Panc1 (cell line): Measurements from ENCODE around the gene ASCC1. TPM values are rescaled to one million over a fixed set of nuclear protein-coding genes. Genes with fewer than 3 reads are reported as not detected.

Source experiments
- ATAC-seq: fragments of 200-7000 bp; cut with Tn5 transposase; 2 replicates; pipeline ENCODE4 v1.9.1; 2020; ENCODE audit warnings: mild to moderate bottlenecking, moderate library complexity
- BruUV-seq: library from RNA; stranded (reverse); fragments of 400-500 nt; replicated peaks from 2 replicates; lab custom pipeline; 2021; lab: Mats Ljungman, UMichigan
- CTCF ChIA-PET: fragments of 300-600 bp; sonication (Branson Sonifier 250); formaldehyde crosslinking; loops from one replicate; lab custom pipeline; 2022; ENCODE audit warnings: antibody characterized with exemption; lab: Charles Lee
- POLR2A ChIA-PET: fragments of 300-600 bp; sonication (Branson Sonifier 250); formaldehyde crosslinking; loops from one replicate; lab custom pipeline; 2022; ENCODE audit warnings: antibody characterized with exemption; lab: Charles Lee
- DNase-seq: peaks from one replicate; pipeline ENCODE4 v3.0.0-alpha.2; 2010; ENCODE audit warnings: low read depth, low spot score
- H3K27ac ChIP-seq: 2 replicates; pipeline ENCODE4 v1.5.1; 2011; ENCODE audit warnings: mild to moderate bottlenecking, low read length, inconsistent platforms
- H3K27me3 ChIP-seq: fragments of 200-500 bp; sonication (Bioruptor generic); 2 replicates; pipeline ENCODE4 v1.6.0; 2014; ENCODE audit warnings: low read length, inconsistent platforms; ENCODE audit not compliant: control insufficient read depth, insufficient read depth
- H3K36me3 ChIP-seq: fragments of 200-500 bp; sonication (Bioruptor generic); 2 replicates; pipeline ENCODE4 v1.5.1; 2014; ENCODE audit warnings: inconsistent platforms, mild to moderate bottlenecking, low read length, moderate library complexity; ENCODE audit not compliant: control insufficient read depth, insufficient read depth
- H3K4me1 ChIP-seq: 2 replicates; pipeline ENCODE4 v1.5.1; 2011; ENCODE audit warnings: inconsistent platforms, mild to moderate bottlenecking, low read length, moderate library complexity; ENCODE audit not compliant: control insufficient read depth, insufficient read depth
- H3K4me3 ChIP-seq, 2 experiments: 2 replicates each; pipeline ENCODE4 v1.5.1; 2011 to 2012; ENCODE audit warnings: low read depth in 2 of 2, low read length in 2 of 2, mild to moderate bottlenecking in 2 of 2, inconsistent platforms in 1 of 2, moderate library complexity in 1 of 2
- H3K9me3 ChIP-seq: fragments of 200-500 bp; sonication (Bioruptor generic); 2 replicates; pipeline ENCODE4 v1.5.1; 2014; ENCODE audit warnings: low read depth, mild to moderate bottlenecking, inconsistent platforms, low read length, moderate library complexity; ENCODE audit not compliant: control insufficient read depth, insufficient read depth
- POLR2AphosphoS5 ChIP-seq: IDR thresholded peaks from 2 replicates; pipeline ENCODE4 v1.6.1; 2012; ENCODE audit warnings: mild to moderate bottlenecking, low read depth, low read length, moderate library complexity
- REST ChIP-seq, 2 experiments: IDR thresholded peaks; 2 replicates each; pipeline ENCODE4 v1.6.1; 2011 to 2012; ENCODE audit warnings: low read depth in 2 of 2, control low read depth in 1 of 2, low read length in 1 of 2, mild to moderate bottlenecking in 1 of 2, moderate library complexity in 1 of 2; ENCODE audit not compliant: insufficient read depth in 1 of 2
- SIN3A ChIP-seq: IDR thresholded peaks from 2 replicates; pipeline ENCODE4 v1.6.1; 2012; ENCODE audit warnings: low read depth, mild to moderate bottlenecking, low read length, moderate library complexity, borderline replicate concordance; ENCODE audit not compliant: insufficient read depth
- TCF7L2 ChIP-seq: IDR thresholded peaks from 2 replicates; pipeline ENCODE4 v1.6.1; 2011; ENCODE audit warnings: mild to moderate bottlenecking, low read depth, low read length, inconsistent platforms
- in situ Hi-C: cut with HindIII; loops from 2 replicates; pipeline ENCODE4 v1.10.0; 2016; ENCODE audit warnings: low sequenced_read_pairs, low pct_unique_long_range_greater_than_20kb
- intact Hi-C: fragments of 100-400 bp; cut with micrococcal nuclease; formaldehyde crosslinking; loops from one replicate; pipeline ENCODE4 v1.10.0; 2022; ENCODE audit not compliant: unreplicated experiment
- total RNA-seq: library from RNA; stranded (reverse); gene quantifications from one replicate; pipeline ENCODE4 v1.2.1, GENCODE V29; 2021; ENCODE audit not compliant: unreplicated experiment
- TF ChIP-seq, protein P1 (sequence below): fragments of 450-650 bp; IDR thresholded peaks from 2 replicates; pipeline ENCODE4 v1.5.1; 2017; ENCODE audit warnings: mild to moderate bottlenecking

The ASCC1 gene
- total RNA-seq, 1 experiment from 2014 or later = 114 TPM

DNA sequence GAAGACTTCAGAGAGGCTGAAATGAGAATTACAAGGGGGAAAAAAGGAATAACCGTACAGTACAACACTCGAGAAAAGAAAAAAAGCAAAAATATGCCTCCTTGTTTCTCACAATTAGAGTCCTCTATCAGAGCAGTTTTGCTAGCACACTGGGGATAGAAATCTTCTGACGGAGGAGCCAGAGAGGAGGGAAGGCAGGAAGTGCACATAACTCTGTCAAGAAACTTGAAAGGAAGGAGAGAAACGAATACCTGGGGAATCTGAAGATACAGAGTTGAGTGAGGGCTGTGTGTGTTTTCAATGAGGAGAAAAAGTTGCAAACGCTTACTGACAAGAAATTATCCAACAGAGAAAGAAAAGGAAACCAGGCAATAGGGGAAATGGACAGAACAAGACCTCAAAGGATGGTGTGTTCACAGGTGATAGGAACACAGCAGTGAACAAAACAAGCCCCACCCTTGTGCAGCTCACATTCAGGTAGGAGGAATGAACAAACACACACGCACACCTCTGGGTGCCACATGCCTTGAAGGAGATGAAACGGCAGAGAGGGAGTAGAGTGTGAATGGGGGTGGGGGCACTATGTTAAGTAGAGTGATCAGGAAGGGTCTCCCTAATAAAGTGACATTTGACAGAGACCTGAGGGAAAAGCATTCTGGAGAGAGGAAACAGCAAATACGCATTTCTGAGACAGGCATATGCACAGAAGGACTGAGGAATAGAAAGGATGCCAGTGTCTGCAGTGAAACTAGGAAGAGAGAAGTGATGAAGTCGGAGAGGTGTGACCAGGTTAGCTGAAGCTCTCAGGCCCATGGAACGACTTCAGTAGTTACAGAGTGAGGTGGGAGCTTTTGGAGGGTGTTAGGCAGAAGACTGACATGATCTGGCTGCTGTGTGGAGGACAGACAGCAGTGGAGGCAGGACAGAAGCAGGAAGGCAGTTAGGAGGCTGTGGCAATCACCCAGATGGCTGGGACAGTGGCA, 81.0 kb downstream of the ASCC1 start:
- POLR2A ChIA-PET = interaction anchor here (0.6 kb wide), 1 partner anchor 50 kb away, joined by 7 read pairs; no protein-coding TSS in a partner anchor

GRCh38 chr10:72133517-72133916, 82.6 kb downstream of the ASCC1 start:
- peaks cover 12% of the 10 kb centered on the region for H3K4me1 ChIP-seq
- BruUV-seq = no TSS peak
- TF ChIP-seq, protein P1, sequence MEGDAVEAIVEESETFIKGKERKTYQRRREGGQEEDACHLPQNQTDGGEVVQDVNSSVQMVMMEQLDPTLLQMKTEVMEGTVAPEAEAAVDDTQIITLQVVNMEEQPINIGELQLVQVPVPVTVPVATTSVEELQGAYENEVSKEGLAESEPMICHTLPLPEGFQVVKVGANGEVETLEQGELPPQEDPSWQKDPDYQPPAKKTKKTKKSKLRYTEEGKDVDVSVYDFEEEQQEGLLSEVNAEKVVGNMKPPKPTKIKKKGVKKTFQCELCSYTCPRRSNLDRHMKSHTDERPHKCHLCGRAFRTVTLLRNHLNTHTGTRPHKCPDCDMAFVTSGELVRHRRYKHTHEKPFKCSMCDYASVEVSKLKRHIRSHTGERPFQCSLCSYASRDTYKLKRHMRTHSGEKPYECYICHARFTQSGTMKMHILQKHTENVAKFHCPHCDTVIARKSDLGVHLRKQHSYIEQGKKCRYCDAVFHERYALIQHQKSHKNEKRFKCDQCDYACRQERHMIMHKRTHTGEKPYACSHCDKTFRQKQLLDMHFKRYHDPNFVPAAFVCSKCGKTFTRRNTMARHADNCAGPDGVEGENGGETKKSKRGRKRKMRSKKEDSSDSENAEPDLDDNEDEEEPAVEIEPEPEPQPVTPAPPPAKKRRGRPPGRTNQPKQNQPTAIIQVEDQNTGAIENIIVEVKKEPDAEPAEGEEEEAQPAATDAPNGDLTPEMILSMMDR = no peak
- no peak for TF ChIP-seq REST (IDR thresholded peaks at IDR 0.05; ENCODE audit: insufficient read depth in 1 of 2, low read depth in 2 of 2, low read length in 1 of 2)
- TF ChIP-seq SIN3A = no peak
- no peak for TF ChIP-seq POLR2AphosphoS5
- TF ChIP-seq TCF7L2 = no peak
- H3K9me3 ChIP-seq = no peaks in the 10 kb centered on the region
- no peaks in the 10 kb centered on the region; the same call in 1 of the 2 replicates for H3K36me3 ChIP-seq
- H3K27me3 ChIP-seq = no peaks in the 10 kb centered on the region
- peak overlapping the region; percentile 65 for H3K27ac ChIP-seq
- no peak for DNase-seq
- H3K4me3 ChIP-seq = no peak overlapping the region
- in situ Hi-C loops (no loop called here), intact Hi-C loops (no loop called here)
- ChIA-PET POLR2A (interaction anchor here (0.6 kb wide), 1 partner anchor 178 kb away, joined by 3 read pairs; no protein-coding TSS in a partner anchor), CTCF (interaction anchor here (1.1 kb wide), 1 partner anchor 40 kb away, joined by 3 read pairs; no protein-coding TSS in a partner anchor)
- ATAC-seq = no peak

More for the DNA sequence above, 81.0 kb downstream of the ASCC1 start:
- DNase-seq (no peak), ATAC-seq (peak; percentile 65)
- CTCF ChIA-PET = interaction anchor here (0.6 kb wide), 1 partner anchor 67 kb away, joined by 5 read pairs; no protein-coding TSS in a partner anchor
- no peak overlapping the region for H3K4me3 ChIP-seq
- intact Hi-C loops = no loop called here
- in situ Hi-C loops = no loop called here
- H3K36me3 ChIP-seq = no peaks in the 10 kb centered on the region; the same call in 1 of the 2 replicates
- TF ChIP-seq SIN3A (no peak), TCF7L2 (no peak), REST (IDR thresholded peaks at IDR 0.05; ENCODE audit: insufficient read depth in 1 of 2, low read depth in 2 of 2, low read length in 1 of 2) (no peak), POLR2AphosphoS5 (no peak)
- TF ChIP-seq, protein P1 = no peak
- H3K4me1 ChIP-seq = peaks cover 14% of the 10 kb centered on the region
- peak overlapping the region; percentile 78 for H3K27ac ChIP-seq
- no peaks in the 10 kb centered on the region for H3K9me3 ChIP-seq
- H3K27me3 ChIP-seq = no peaks in the 10 kb centered on the region
- BruUV-seq = no TSS peak
